Measurements from ENCODE around the gene CSRNP3. TPM values are rescaled to one million over a fixed set of nuclear protein-coding genes. Genes with fewer than 3 reads are reported as not detected.

CSRNP3 gene
- total RNA-seq, 1 donor from 2014 or later: 14.6 TPM

GRCh38 chr2:165567273-165567672, 97.8 kb downstream of the CSRNP3 start:
- TF ChIP-seq CTCF (IDR thresholded peaks at IDR 0.05; ENCODE audit: unreplicated experiment): no peak
- Mint-ChIP-seq H3K27me3 (ENCODE audit: unreplicated experiment) (no peaks in the 10 kb centered on the region), H3K4me3 (ENCODE audit: unreplicated experiment) (no peak overlapping the region), H3K36me3 (ENCODE audit: low read depth, unreplicated experiment) (no peaks in the 10 kb centered on the region), H3K9me3 (ENCODE audit: unreplicated experiment) (no peaks in the 10 kb centered on the region), H3K27ac (ENCODE audit: unreplicated experiment) (no peak overlapping the region), H3K4me1 (ENCODE audit: unreplicated experiment) (peaks cover 10% of the 10 kb centered on the region)
- DNase-seq (ENCODE audit: low spot score): no peak

GRCh38 chr2:165568361-165568760, 98.9 kb downstream of the CSRNP3 start:
- TF ChIP-seq CTCF (IDR thresholded peaks at IDR 0.05; ENCODE audit: unreplicated experiment): no peak
- H3K4me3 Mint-ChIP-seq (ENCODE audit: unreplicated experiment): no peak overlapping the region
- no peaks in the 10 kb centered on the region for H3K9me3 Mint-ChIP-seq (ENCODE audit: unreplicated experiment)
- H3K36me3 Mint-ChIP-seq (ENCODE audit: low read depth, unreplicated experiment): no peaks in the 10 kb centered on the region
- peaks cover 10% of the 10 kb centered on the region for H3K4me1 Mint-ChIP-seq (ENCODE audit: unreplicated experiment)
- peak overlapping the region; percentile 1 for H3K27ac Mint-ChIP-seq (ENCODE audit: unreplicated experiment)
- DNase-seq (ENCODE audit: low spot score): no peak
- no peaks in the 10 kb centered on the region for H3K27me3 Mint-ChIP-seq (ENCODE audit: unreplicated experiment)

- Mint-ChIP-seq H3K36me3 (ENCODE audit: low read depth, unreplicated experiment) (no peaks in the 10 kb centered on the region), H3K4me1 (ENCODE audit: unreplicated experiment) (peaks cover 22% of the 10 kb centered on the region), H3K27ac (ENCODE audit: unreplicated experiment) (no peak overlapping the region), H3K9me3 (ENCODE audit: unreplicated experiment) (no peaks in the 10 kb centered on the region), H3K4me3 (ENCODE audit: unreplicated experiment) (no peak overlapping the region), H3K27me3 (ENCODE audit: unreplicated experiment) (no peaks in the 10 kb centered on the region)
- no peak for DNase-seq (ENCODE audit: low spot score)
- TF ChIP-seq CTCF (IDR thresholded peaks at IDR 0.05; ENCODE audit: unreplicated experiment): no peak
These were observed 102.0 kb downstream of the CSRNP3 start for GRCh38 chr2:165571477-165571876.

- no peak for TF ChIP-seq CTCF (IDR thresholded peaks at IDR 0.05; ENCODE audit: unreplicated experiment)
- Mint-ChIP-seq H3K9me3 (ENCODE audit: unreplicated experiment) (no peaks in the 10 kb centered on the region), H3K36me3 (ENCODE audit: low read depth, unreplicated experiment) (no peaks in the 10 kb centered on the region), H3K27ac (ENCODE audit: unreplicated experiment) (peak overlapping the region; percentile 81), H3K4me1 (ENCODE audit: unreplicated experiment) (peaks cover 22% of the 10 kb centered on the region), H3K4me3 (ENCODE audit: unreplicated experiment) (no peak overlapping the region), H3K27me3 (ENCODE audit: unreplicated experiment) (no peaks in the 10 kb centered on the region)
- no peak for DNase-seq (ENCODE audit: low spot score)
These were observed 102.7 kb downstream of the CSRNP3 start for GRCh38 chr2:165572151-165572550.

- H3K4me3 Mint-ChIP-seq (ENCODE audit: unreplicated experiment): peak overlapping the region; percentile 43
- peak overlapping the region; percentile 88 for H3K27ac Mint-ChIP-seq (ENCODE audit: unreplicated experiment)
- no peaks in the 10 kb centered on the region for H3K36me3 Mint-ChIP-seq (ENCODE audit: low read depth, unreplicated experiment)
- DNase-seq (ENCODE audit: low spot score): peak; percentile 66
- no peaks in the 10 kb centered on the region for H3K27me3 Mint-ChIP-seq (ENCODE audit: unreplicated experiment)
- H3K4me1 Mint-ChIP-seq (ENCODE audit: unreplicated experiment): peaks cover 18% of the 10 kb centered on the region
- no peak for TF ChIP-seq CTCF (IDR thresholded peaks at IDR 0.05; ENCODE audit: unreplicated experiment)
- no peaks in the 10 kb centered on the region for H3K9me3 Mint-ChIP-seq (ENCODE audit: unreplicated experiment)
These were observed 104.3 kb downstream of the CSRNP3 start for GRCh38 chr2:165573534-165574461.
